Umbilical cord (tissue), 2 donors: ENCODE measurements around the gene APEX1. TPM values are rescaled to one million over a fixed set of nuclear protein-coding genes. Genes with fewer than 3 reads are reported as not detected.
"Not testable (repeated sequence)": the region's sequence is repeated elsewhere in the genome, so short reads cannot be mapped to it uniquely, and the experiment has no call there.

ENCODE experiments used
- DNase-seq: peaks from one replicate; pipeline ENCODE4 v3.0.0-alpha.2; 2015; ENCODE audit warnings: low spot score
- total RNA-seq: library from RNA; depleted of rRNA; stranded (reverse); fragments of >200 nt; gene quantifications from one replicate; pipeline ENCODE4 v1.2.3, GENCODE V29; 2014; ENCODE audit warnings: low replicate concordance; ENCODE audit not compliant: insufficient read depth

Gene APEX1
- total RNA-seq, 1 donor from 2014 or later: 25.5 TPM

DNA sequence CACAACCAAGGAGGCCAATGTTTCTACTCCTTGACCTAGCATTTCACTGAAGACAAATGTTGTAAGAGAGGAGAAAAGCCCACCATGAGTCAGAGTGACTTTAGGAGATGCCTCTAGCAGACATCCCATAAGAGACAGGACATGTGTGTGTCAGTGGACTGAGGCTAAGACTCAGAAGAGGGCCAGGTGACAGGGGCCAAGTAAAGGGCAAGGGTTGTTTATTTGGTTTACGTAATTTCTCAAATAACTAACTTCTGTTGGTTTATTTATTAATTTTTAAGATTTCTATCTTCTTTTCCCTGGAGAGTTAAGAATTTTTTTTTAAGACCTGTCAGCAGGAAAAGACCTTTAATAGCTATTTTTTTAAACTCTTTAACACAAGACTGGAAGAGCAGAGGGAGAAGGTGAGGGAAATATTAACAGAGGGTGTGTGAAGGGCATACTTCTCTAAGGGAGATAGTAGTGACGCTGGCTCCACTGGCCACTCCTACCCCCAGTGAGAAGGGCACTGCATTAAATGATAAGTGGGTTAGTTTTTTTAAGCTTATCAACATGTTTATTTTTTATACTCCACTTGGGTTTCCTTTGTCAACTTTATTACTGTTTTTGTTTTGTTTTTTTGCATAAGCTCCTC, 17.6 kb downstream of the APEX1 start:
- no peak for DNase-seq

- DNase-seq: peak; percentile 38
These were observed 21.8 kb downstream of the APEX1 start for GRCh38 chr14:20476776-20477175.

- DNase-seq: peak; percentile 33
These were observed 22.3 kb downstream of the APEX1 start for GRCh38 chr14:20477211-20477876.

GRCh38 chr14:20478894-20479293, 23.9 kb downstream of the APEX1 start:
- DNase-seq: no peak

GRCh38 chr14:20482382-20482781, 27.4 kb downstream of the APEX1 start:
- DNase-seq: no peak

DNA sequence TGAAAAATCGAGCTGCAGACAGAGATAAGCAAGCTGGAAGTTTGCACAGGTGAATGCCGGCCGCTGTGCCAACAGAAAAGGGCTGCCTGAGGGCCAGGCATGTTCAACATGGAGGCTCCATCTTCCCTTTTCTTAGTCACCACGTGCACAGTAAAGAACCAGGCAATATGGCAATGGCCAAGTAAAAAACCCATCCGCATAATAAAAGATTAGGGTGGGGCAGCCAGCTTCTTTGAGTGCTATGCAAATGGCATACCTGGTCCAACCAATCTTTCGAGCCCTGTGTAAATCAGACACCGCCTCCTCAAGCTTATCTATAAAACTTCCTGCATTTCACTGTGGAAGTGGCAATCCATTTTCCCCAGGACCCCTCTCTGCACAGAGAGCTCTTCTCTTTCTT, 30.9 kb downstream of the APEX1 start:
- DNase-seq: no peak

DNA sequence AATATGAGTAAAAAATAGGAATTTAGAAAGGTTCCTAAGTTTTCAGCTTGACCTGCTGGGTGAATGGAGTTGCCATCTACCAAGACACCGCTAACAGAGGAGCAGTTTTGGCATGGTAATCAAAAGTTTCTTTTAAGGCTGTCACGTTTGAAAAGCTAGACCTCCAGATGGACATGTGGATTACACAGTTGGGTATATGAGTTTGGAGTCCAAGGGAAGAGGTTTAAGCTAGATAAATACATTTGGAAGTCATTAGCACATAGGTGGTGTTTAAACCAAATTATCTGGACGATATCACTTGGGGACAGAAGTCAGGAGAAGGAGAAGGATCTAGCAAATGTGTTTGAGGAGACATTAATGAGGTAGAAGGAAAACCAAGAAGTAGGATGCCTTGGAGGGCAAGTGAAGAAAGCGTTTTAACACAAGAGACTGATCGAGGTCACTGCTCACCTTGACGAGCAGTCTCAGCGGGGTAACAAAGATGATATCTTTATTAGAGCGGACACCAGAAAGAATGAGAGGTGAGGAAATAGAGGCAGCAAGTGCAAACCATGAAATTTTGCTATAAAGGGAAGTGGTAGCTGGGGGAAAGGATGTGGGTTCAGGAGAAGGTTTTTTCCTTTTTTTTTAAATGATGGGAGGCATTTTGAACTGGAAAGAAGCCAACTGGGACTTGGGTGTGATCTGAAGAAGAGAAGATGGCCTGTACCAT, 31.8 kb downstream of the APEX1 start:
- no peak for DNase-seq

GRCh38 chr14:20487396-20487725, 32.3 kb downstream of the APEX1 start:
- no peak for DNase-seq

DNA sequence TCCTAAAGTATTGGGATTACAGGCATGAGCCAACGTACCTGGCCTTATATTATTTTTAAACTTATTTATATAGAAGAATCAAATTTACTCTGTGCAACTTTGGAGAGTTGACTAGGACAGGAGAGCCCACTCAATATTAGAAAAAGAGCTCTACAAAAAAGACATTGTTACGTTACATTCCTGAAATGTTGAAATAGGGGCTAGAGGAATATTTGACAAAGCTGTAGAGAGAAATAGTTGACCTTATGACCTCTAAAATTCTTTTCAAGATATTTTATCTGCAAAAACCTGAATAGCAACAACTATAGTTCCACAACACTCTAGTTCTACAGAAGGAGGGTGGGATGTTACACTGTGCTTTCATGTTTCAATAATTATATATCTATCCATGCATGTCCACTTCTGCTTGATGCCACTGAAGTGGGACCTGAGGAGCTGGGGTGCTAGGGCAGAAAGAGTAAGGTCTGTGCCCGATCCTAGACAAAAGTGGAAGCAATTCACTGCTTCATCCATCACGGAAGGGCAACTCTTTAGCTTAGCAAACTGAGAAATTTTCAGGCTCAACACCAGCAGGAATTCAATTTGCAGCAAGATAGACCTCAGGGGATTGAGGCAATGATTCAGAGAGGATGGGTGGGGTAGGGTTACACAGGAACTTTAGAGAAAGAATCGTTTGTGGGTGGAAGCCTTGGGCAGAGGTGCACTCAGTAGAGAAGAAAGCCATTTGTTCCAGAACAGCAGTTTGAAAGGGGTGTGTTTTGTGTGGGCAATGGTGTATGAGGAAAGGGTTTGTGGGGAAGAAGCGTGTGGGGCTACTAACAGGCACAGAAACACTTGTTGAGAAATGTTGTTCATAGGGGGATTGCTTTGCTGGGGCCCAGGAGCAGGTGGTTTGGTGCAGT, 34.3 kb downstream of the APEX1 start:
- no peak for DNase-seq

- DNase-seq: no peak
These were observed 35.5 kb downstream of the APEX1 start for GRCh38 chr14:20490563-20490962.

DNA sequence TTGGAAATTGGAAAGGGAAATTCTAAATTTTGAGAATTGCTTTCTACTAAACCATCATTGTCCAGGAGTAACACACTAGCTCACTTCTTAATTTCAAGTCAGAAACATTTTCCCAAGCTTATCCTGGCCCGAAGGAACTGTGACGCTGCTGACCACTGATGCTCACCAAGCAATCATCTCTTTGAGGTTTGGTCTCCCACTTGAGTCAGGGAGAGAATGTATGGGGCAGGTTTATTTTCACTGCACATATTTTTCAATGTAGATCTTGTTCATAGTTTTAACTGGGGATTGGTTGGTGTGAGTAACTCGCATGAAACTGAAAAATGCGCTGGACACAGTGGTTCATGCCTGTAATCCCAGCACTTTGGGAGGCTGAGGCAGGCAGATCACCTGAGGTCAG, 37.5 kb downstream of the APEX1 start:
- no peak for DNase-seq

- peak; percentile 27 for DNase-seq
These were observed 38.6 kb downstream of the APEX1 start for GRCh38 chr14:20493634-20494033.

GRCh38 chr14:20494935-20495766, 40.1 kb downstream of the APEX1 start:
- DNase-seq: no peak

GRCh38 chr14:20498622-20499021, 43.6 kb downstream of the APEX1 start:
- DNase-seq: no peak

- no peak for DNase-seq
These were observed 44.1 kb downstream of the APEX1 start for GRCh38 chr14:20499108-20499507.

- no peak for DNase-seq
These were observed 44.9 kb downstream of the APEX1 start for GRCh38 chr14:20499881-20500280.

DNA sequence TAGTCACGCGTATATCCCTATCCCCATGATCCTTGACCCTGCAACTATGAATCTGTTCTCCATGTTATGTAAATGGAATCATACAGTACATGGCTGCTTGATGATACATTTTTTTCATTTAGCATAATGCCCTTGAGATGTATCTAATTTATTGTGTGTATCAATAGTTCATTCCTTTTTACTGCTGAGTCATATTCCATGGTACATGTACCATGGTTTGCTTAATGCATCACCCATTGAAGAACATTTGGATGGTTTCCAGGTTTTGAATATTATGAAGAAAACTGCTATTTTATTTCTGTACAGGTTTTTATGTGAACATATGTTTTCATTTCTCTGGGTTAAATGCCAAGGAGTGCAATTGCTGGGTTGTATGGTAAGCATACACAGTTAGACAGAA, 46.3 kb downstream of the APEX1 start:
- DNase-seq: no peak

DNA sequence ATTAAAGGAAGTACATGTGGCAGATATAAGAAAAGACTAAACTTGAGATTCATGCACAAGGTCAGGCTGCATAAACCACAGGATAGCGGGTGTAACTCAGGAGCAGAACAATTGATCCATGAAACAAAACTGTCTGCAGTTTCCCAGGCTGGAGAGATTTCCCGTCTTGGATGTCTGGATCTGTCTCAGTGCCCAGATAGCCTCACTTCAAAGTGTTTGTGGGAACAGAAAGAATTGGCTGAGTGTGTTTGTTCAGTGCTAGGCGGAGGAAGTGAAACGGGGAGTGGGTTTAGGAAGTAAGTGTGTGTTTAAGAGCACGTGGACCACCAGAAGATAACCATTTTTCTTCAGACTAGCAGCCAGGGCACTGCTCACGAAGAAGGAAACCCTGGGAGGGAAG, 48.9 kb downstream of the APEX1 start:
- DNase-seq: peak; percentile 69

- not testable (repeated sequence) for DNase-seq
These were observed 51.2 kb downstream of the APEX1 start for GRCh38 chr14:20506276-20506675.

DNA sequence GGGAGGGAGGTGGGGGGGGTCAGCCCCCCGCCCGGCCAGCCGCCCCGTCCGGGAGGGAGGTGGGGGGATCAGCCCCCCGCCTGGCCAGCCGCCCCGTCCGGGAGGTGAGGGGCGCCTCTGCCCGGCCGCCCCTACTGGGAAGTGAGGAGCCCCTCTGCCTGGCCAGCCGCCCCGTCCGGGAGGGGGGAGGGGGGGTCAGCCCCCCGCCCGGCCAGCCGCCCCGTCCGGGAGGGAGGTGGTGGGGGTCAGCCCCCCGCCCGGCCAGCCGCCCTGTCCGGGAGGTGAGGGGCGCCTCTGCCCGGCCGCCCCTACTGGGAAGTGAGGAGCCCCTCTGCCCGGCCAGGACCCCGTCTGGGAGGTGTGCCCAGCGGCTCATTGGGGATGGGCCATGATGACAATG, 51.7 kb downstream of the APEX1 start:
- DNase-seq: not testable (repeated sequence)
